Urinary bladder (tissue), 4 donors: ENCODE results near the gene MRGPRF. TPM values are rescaled to one million over a fixed set of nuclear protein-coding genes. Genes with fewer than 3 reads are reported as not detected.
"Not testable (repeated sequence)": the region's sequence is repeated elsewhere in the genome, so short reads cannot be mapped to it uniquely, and the experiment has no call there.

Experiments used
- DNase-seq: peaks from one replicate; pipeline ENCODE4 v3.0.0-alpha.2; 2015; ENCODE audit errors: extremely low spot score
- H3K27ac ChIP-seq: one replicate; pipeline ENCODE4 v1.5.1; 2013; ENCODE audit warnings: low read depth, mild to moderate bottlenecking, moderate library complexity
- H3K36me3 ChIP-seq: one replicate; pipeline ENCODE4 v1.6.1; 2013; ENCODE audit warnings: mild to moderate bottlenecking, moderate library complexity; ENCODE audit not compliant: insufficient read depth
- H3K4me1 ChIP-seq: one replicate; pipeline ENCODE4 v1.6.1; 2013; ENCODE audit warnings: mild to moderate bottlenecking, moderate library complexity; ENCODE audit not compliant: insufficient read depth
- H3K4me3 ChIP-seq: one replicate; pipeline ENCODE4 v1.5.1; 2013; ENCODE audit warnings: low read depth, low read length
- WGBS: extraction: QIAGEN DNeasy Blood & Tissue Kit; methylation state at CpG from one replicate; pipeline ENCODE4 v1.1.7; 2013; 5-methylcytosine and 5-hydroxymethylcytosine counted together
- polyA plus RNA-seq: library from polyadenylated mRNA; stranded (reverse); fragments of 200-250 nt; gene quantifications from one replicate; pipeline ENCODE4 v1.2.3, GENCODE V29; 2013
- total RNA-seq: library from RNA; depleted of rRNA; stranded (reverse); fragments of >200 nt; gene quantifications from one replicate; pipeline ENCODE4 v1.2.3, GENCODE V29; 2014
- donor health status: healthy with polysubstance abuse.
- donor health status: healthy.

MRGPRF gene
- total and polyA plus RNA-seq, 2 donors = 48.5 to 151 TPM

DNA sequence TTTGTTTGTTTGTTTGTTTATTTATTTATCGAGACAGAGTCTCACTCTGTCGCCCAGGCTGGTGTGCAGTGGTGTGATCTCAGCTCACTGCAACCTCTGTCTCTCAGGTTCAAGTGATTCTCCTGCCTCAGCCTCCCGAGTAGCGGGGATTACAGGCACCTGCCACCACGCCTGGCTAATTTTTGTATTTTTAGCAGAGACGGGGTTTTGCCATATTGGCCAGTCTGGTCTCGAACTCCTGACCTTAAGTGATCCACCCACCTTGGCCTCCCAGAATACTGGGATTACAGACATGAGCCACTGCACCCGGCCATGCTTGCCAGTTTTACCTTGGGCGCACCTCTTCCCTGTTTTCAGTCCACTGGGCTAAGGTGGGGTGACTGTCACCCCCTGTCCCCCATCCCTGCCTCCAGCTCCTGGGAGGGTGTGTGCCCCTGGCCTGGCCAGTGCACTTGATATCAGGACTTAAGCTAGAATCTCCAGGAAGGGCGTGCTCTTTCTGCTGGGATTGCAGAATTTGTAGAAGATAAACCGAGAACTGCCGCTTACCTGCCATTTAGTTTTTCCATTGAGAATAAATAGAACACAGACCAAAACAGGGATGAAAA lies 13.2 kb downstream of the MRGPRF start:
- not testable (repeated sequence) for H3K36me3 ChIP-seq, DNase-seq, H3K27ac ChIP-seq, H3K4me1 ChIP-seq, H3K4me3 ChIP-seq
- WGBS = 86% methylated on average over 12 of the region's 12 CpGs

DNA sequence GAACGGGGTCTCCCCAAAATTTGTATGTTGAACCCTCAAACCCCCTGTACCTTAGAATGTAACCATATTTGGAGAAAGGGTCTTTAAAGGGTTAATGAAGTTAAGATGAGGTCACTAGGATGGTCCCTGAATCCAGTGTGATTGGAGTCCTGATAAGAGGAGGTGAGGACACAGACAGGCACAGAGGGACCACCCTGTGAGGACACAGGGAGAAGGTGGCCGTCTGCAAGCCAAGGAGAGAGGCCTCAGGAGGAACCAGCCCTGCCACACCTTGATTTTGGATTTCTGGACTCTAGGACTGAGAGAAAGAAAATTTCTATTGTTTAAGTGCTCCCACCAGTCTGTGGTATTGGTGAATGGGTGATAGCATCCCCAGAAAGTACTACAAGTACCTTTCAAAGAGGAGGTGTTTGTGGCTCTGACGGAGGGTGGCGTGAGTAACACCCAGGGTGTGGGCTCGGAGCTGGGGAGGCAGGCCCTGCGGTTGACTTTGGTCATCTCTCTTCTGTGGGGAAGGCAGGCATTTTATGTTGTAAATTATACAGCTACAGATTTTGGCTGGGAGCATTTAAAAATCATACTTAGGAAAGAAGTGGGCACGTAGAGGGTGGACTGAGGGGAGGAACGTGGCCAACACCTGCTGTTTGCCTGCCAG lies 13.8 kb downstream of the MRGPRF start:
- WGBS = 79% methylated on average over 8 of the region's 8 CpGs
- no peak for DNase-seq
- H3K4me3 ChIP-seq = no peak overlapping the region

DNA sequence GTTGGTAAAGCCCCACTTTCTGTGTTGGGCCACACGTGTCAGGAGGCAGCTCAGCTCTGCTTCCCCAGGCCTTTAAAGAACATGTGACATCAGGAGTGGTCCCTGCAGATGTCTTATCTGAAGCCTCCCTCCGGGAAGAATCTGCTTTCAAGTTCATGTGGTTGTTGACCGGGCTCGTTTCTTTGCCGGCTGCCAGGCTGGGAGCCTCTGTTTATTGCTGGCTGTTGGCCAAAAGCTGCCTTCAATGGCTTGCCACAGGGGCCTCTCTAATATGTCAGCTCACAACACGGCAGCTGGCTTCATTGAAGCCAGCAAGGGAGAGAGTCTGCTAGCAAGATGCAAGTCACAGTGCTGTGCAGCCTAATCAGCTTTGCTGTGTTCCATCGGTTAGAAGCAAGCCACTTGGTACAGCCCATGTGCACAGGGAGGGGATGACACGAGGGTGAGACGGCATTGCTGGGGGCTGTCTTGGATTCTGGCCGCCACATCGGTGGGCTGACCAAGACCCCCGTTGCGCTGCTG lies 14.6 kb downstream of the MRGPRF start:
- DNase-seq = no peak
- H3K27ac ChIP-seq = no peak overlapping the region
- H3K4me1 ChIP-seq = no peaks in the 10 kb centered on the region
- 21% methylated on average over 13 of the region's 13 CpGs for WGBS
- no peak overlapping the region for H3K4me3 ChIP-seq
- H3K36me3 ChIP-seq = no peaks in the 10 kb centered on the region

More for the DNA sequence above, 13.8 kb downstream of the MRGPRF start:
- Histone ChIP-seq H3K4me1 (no peaks in the 10 kb centered on the region), H3K36me3 (no peaks in the 10 kb centered on the region), H3K27ac (no peak overlapping the region)

DNA sequence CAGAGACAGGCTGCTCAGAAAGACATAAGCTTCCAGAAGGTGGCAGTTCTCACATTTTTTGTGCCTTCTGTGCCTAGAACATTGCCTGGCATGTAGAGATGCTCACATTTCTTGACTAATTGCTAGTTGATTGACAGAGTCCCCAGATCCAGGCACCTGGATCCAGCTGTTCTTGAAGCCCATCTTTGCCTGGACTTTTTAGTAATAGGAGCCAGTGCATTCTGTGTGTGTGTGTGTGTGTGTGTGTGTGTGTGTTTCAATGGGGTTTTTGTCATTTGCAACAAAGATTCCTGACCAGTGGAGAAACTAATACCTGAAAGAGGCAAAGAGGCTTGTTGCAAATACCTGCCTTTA lies 15.1 kb downstream of the MRGPRF start:
- no peak for DNase-seq
- Histone ChIP-seq H3K27ac (no peak overlapping the region), H3K4me1 (no peaks in the 10 kb centered on the region)

DNA sequence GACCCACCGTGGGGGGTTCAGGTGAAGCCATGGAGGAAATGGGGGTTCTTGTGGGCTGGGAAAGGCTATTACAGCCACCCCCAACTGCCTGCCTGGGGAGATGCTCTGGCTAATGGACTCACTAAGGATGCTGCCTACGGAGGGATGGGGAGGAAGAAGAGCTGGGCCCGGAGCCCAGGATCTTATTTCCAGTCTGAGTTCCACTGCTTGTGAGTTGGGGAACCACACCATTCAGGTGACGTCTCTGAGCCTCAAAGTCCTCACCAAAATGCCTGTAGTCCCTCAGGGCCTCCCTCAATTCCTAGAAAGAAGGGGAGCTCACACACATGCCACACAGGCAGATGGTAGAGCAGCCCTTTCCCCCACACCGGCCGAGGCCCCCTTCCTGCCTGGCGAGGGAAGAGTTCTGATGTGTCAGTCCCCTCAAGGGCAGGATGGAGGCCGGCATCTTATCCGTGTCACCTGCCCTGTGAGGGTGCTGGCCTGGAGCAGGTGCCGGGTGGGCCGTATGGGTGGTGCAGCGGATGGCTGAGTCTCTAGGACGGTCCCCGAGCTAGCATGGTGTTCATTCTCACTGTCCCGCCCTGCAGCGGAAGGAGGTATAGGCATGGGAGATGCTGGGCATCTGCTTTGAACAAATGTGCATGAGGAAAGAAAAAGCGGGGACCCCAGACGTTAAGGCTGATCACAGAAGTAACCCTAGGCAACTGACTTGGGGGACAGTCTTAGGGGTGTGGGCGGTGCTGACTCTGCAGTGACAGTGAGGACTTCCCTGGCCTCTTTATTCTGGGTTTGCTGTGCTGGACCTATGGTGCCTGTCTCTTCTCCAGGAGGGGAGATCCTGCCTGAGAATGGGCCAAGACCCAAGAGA lies 15.7 kb downstream of the MRGPRF start:
- H3K36me3 ChIP-seq = no peaks in the 10 kb centered on the region
- H3K4me1 ChIP-seq = no peaks in the 10 kb centered on the region
- 93% methylated on average over 19 of the region's 19 CpGs for WGBS
- no peak overlapping the region for H3K4me3 ChIP-seq
- H3K27ac ChIP-seq = no peak overlapping the region
- no peak for DNase-seq

More for the DNA sequence above, 15.1 kb downstream of the MRGPRF start:
- no peaks in the 10 kb centered on the region for H3K36me3 ChIP-seq
- H3K4me3 ChIP-seq = no peak overlapping the region

DNA sequence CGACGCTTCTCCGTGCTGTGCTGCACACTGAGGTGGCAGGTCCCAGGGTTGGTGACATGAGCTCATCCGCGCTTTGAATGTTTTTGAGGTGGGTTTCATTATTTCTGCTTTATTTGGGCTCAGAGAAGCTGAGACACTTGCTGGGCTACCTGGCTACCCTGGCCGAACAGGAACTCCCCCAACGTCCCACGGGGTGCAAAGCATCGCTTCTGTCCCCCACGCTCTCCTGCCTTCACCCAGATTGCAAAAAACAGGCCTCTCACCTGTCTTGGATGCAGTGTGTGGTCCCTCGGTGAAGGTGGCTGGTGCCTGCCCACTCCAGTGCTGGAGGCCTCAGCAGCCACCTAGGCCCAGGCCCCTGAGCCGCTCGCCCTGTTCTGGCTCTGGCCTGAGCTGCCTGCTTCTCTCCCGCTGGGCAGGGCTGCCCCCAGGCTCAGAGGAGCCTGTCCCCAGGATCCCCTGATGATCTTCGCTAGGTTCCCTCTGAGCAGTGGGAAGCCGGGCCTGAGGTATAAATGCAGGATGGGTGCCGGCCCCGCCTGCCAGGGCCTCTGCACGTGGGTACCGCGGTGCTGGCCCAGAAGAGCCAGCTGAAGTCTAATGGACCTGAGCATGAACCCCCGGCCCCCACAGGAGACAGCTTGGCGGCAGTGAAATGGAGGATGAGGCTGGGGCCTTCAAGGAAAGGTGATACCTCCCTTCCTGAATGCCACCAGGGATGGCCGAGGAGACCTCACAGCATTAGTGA lies 16.5 kb downstream of the MRGPRF start:
- Histone ChIP-seq H3K4me3 (no peak overlapping the region), H3K36me3 (no peaks in the 10 kb centered on the region), H3K27ac (no peak overlapping the region), H3K4me1 (no peaks in the 10 kb centered on the region)
- DNase-seq = no peak
- WGBS = 95% methylated on average over 24 of the region's 24 CpGs

DNA sequence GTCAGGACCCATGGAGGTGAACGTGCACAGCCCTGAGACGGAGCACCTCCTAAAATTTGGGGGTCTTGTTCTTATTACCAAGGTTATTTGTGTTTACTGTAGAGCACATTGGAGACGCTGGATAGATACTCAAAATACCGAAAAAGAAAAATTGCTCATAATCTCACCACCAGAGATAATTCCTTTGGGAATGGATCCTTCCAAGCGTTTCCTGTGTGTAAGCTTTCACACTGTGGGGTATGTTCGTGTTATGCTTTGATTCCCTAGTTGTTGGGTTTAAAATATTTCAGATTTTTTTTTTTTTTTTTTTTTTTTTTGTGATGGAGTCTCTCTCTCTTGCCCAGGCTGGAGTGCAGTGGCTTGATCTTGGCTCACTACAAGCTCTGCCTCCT lies 18.2 kb downstream of the MRGPRF start:
- WGBS = 78% methylated on average over 6 of the region's 6 CpGs
- Histone ChIP-seq H3K4me1 (no peaks in the 10 kb centered on the region), H3K36me3 (no peaks in the 10 kb centered on the region), H3K4me3 (no peak overlapping the region), H3K27ac (no peak overlapping the region)
- no peak for DNase-seq

DNA sequence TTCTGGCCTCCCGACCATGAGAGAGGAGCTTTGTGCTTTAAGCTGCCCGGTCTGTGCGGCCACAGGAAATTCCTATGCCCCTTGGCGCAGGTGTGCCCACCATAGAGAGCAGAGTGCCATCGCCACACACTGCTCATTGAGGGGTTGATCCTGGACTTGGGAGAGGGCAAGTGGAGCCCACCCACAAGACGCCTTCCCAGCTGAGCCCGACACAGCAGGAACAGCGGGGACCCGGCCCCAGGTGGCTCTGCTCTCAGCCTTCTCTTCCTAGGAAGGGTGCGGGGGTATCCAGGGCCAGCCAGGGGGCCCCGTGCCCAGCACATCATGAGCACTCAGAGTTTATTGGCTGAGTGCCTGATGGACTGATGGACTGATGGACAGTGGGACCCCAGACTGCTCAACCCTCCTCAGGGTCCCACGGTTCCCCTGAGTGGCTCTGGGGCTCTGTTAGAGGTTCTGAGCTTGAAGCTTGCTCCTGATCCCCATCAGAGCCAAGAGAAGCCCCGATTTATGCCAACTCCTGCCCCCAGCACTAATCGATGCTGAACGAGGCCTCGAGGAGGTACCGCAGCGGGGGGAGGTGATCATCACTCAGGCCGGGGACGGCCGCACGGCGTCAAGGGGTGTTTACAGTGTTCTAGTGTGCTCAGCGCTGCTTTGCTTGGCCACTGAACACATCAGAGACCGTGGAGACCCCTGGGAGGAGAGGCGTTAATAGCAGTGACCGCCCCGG lies 18.7 kb downstream of the MRGPRF start:
- Histone ChIP-seq H3K36me3 (no peaks in the 10 kb centered on the region), H3K27ac (no peak overlapping the region), H3K4me1 (no peaks in the 10 kb centered on the region), H3K4me3 (no peak overlapping the region)
- DNase-seq = no peak
- 78% methylated on average over 28 of the region's 28 CpGs for WGBS

DNA sequence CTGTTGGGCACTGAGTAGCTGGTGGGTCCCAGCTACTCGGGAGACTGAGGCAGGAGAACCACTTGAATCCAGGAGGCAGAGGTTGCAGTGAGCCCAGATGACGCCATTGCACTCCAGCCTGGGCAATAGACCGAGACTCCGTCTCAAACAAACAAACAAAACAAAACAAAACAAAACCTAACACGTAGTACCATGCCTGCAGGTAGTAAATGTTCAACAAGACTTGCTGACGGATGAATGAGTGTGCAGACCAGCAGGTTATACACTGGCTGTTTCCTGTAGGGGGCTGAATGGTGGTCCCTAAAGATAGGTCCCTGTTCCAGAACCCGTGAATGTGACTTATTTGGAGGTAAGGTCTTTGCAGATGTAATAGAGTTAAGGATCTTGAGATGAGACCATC lies 19.5 kb downstream of the MRGPRF start:
- DNase-seq = no peak
- Histone ChIP-seq H3K36me3 (no peaks in the 10 kb centered on the region), H3K4me1 (no peaks in the 10 kb centered on the region), H3K27ac (no peak overlapping the region), H3K4me3 (no peak overlapping the region)
- WGBS = 85% methylated on average over 7 of the region's 7 CpGs

DNA sequence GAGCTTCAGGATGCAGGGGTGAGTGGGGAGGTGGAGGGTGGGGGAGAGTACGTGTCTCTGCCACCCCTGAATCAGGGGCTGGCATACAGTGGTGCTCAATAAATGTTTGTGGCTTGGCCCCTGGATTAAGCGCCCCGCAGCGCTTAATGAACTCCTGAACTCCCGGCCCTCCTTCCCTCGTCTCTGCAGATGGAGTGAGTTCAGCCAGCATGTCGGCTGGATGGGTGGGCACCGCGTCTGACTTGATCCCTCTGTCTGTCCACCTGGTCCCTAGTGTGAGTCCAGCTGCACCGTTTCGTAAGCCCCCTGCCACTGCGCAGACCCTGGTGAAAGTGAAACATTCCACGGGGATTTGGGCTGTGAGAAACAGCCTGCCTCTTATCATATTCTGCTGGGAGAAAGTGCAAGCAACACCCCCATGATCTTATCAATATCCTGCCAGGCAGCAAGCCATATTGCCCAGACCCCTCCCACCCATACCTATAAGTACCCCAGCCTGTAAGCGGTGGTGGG lies 20.2 kb downstream of the MRGPRF start:
- WGBS = 53% methylated on average over 14 of the region's 14 CpGs
- no peak overlapping the region for H3K4me3 ChIP-seq
- H3K4me1 ChIP-seq = no peaks in the 10 kb centered on the region
- no peak overlapping the region for H3K27ac ChIP-seq
- no peak for DNase-seq
- H3K36me3 ChIP-seq = no peaks in the 10 kb centered on the region

DNA sequence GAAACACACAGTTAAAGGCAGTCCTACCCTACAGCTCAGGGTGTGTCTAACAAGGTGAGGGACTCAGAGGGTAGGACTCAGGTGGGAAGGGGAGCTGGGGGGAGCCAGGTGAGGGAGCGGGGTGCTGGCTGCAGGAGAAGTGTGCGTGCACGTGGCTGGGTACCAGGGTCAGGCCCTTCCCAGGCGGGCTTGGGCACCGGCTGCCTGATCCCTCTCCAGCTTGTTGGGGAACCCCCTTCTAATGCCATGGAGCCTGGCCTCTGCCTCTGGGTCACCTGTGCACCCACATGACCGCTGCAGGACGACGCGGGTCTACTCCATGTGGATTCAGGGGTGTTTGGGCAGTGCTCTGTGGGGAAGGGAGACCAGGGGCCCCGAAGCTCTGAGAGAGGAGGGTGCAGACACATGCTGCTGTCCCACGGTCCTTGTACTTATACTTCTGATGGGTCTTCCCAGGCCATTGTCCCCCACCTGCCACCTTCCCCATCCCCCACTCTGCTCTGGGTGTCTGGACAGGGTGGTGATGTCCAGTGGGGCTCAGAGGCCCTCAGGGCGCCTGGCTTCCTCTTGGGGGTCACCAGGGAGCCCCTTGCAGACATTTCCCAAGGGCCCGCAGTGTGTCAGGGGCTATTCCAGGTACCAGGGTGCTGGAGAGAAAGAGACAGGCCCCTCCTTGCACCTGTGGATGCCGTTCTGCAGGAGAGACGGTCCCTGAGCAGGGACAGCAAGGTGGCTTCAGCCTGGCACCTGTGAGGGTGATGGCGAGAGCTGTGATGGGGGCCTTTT lies 21.9 kb downstream of the MRGPRF start:
- Histone ChIP-seq H3K27ac (no peak overlapping the region), H3K4me1 (no peaks in the 10 kb centered on the region), H3K36me3 (no peaks in the 10 kb centered on the region), H3K4me3 (no peak overlapping the region)
- whole genome bisulfite sequencing = 89% methylated on average over 16 of the region's 16 CpGs
- no peak for DNase-seq

DNA sequence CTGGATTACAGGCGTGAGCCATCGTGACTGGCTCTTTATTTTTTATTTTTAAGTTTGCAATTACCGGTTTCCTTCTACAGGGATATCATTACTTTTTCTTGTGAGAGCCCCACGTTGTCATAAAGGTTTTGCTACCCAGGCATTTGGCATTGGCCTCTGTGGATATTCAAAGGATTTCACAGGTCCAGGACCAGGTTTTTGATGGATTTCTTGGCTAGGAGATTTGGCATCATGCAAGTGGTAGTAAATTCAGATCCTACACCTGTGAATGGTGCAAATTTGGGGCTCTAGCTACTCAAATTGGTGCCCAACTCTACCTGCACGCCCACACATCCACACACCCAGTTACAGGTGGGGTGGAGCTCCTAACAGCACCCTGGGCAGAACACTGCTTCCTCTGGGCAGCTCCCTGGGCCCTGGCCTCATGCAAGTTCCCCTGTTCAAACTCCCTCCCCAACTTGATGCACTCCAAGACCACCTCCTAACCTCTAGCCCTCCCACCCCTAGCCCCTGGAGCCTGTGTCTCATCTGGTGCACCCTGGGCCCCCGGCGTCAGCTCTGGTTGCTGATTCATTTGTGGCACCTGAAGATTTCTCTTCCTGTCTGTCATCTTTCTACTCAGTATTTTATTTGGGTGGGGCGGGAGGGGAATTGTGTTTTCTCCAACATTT lies 23.0 kb downstream of the MRGPRF start:
- H3K36me3 ChIP-seq = no peaks in the 10 kb centered on the region
- 89% methylated on average over 8 of the region's 8 CpGs for WGBS
- H3K4me3 ChIP-seq = no peak overlapping the region
- no peaks in the 10 kb centered on the region for H3K4me1 ChIP-seq
- no peak for DNase-seq
- H3K27ac ChIP-seq = no peak overlapping the region
